Kidney (tissue), 14 donors: ENCODE results near the gene ABLIM1. TPM values are rescaled to one million over a fixed set of nuclear protein-coding genes. Genes with fewer than 3 reads are reported as not detected.

ENCODE experiments used
- DNase-seq, 5 donors: peaks; one replicate each; pipeline ENCODE4 v3.0.0-alpha.2; 2013 to 2020
- FAIRE-seq: peaks from 2 replicates; lab custom pipeline; 2012; peaks lifted over from hg19 to GRCh38; lab: Jason Lieb, UNC
- H3K27ac ChIP-seq, 2 donors: one replicate each; pipeline ENCODE4 v1.7.0; 2013; ENCODE audit warnings: low read depth in 2 of 2, low read length in 2 of 2, inconsistent platforms in 1 of 2
- H3K27me3 ChIP-seq: one replicate; pipeline ENCODE4 v1.7.1; 2013; ENCODE audit warnings: low read length, inconsistent platforms; ENCODE audit not compliant: control insufficient read depth, insufficient read depth
- H3K36me3 ChIP-seq, 3 donors: one replicate each; pipeline versions ENCODE4 v1.7.0 to v1.7.1; 2013; ENCODE audit warnings: low read length in 3 of 3, control low read depth in 1 of 3, inconsistent platforms in 1 of 3; ENCODE audit not compliant: insufficient read depth in 3 of 3, control insufficient read depth in 2 of 3
- H3K4me1 ChIP-seq, 3 donors: one replicate each; pipeline versions ENCODE4 v1.7.0 to v1.7.1; 2013; ENCODE audit warnings: low read length in 3 of 3, inconsistent platforms in 1 of 3, low read depth in 1 of 3; ENCODE audit not compliant: control insufficient read depth in 2 of 3, insufficient read depth in 2 of 3
- H3K4me3 ChIP-seq, 3 donors: one replicate each; pipeline versions ENCODE4 v1.7.0 to v1.8.1; 2013; ENCODE audit warnings: low read length in 3 of 3, control low read depth in 1 of 3, inconsistent platforms in 1 of 3
- H3K9ac ChIP-seq, 3 donors: one replicate each; pipeline versions ENCODE4 v1.7.0 to v1.7.1; 2013; ENCODE audit warnings: low read length in 3 of 3, control low read depth in 1 of 3, inconsistent platforms in 1 of 3
- H3K9me3 ChIP-seq, 3 donors: one replicate each; pipeline versions ENCODE4 v1.7.0 to v1.7.1; 2013; ENCODE audit warnings: low read length in 3 of 3, control low read depth in 1 of 3, inconsistent platforms in 1 of 3; ENCODE audit not compliant: control insufficient read depth in 2 of 3, insufficient read depth in 1 of 3
- intact Hi-C: fragments of 100-400 bp; cut with DNase I; formaldehyde crosslinking; loops from one replicate; pipeline ENCODE4 v1.11.1; 2022
- polyA plus RNA-seq: library from polyadenylated mRNA; stranded (reverse); fragments of 350-450 nt; fragmentation: Illumina TruSeq; extraction: RNeasy Lipid Tissue Mini Kit (QIAGEN cat#74804); gene quantifications from one replicate; pipeline ENCODE4 v1.2.3, GENCODE V29; 2014; ENCODE audit warnings: low read depth, low replicate concordance; ENCODE audit not compliant: insufficient read depth
- total RNA-seq: library from RNA; stranded (reverse); fragmentation: NEBNext Ultra II Directional; extraction: Animal tissue kit (Norgen Biotek cat#: 25700); gene quantifications from one replicate; pipeline ENCODE4 v1.2.1, GENCODE V29; 2021
- TF ChIP-seq, protein P1 (sequence below): IDR thresholded peaks from 3 replicates; pipeline ENCODE4 v1.5.1; 2012; ENCODE audit warnings: mild to moderate bottlenecking, moderate library complexity, borderline replicate concordance; ENCODE audit not compliant: insufficient read depth; ENCODE audit errors: extremely low read depth
- donor health status: control.
- donor health status: control.
- donor health status: control.
- donor health status: control.
- donor health status: control.
- donor health status: DM: yes; HTN: yes; CAD: no.
- donor health status: Normal renal cell carcinoma (clear cell type).

Gene ABLIM1
- total and polyA plus RNA-seq, 2 donors from 2014 or later, result 32.3 to 158 TPM

DNA sequence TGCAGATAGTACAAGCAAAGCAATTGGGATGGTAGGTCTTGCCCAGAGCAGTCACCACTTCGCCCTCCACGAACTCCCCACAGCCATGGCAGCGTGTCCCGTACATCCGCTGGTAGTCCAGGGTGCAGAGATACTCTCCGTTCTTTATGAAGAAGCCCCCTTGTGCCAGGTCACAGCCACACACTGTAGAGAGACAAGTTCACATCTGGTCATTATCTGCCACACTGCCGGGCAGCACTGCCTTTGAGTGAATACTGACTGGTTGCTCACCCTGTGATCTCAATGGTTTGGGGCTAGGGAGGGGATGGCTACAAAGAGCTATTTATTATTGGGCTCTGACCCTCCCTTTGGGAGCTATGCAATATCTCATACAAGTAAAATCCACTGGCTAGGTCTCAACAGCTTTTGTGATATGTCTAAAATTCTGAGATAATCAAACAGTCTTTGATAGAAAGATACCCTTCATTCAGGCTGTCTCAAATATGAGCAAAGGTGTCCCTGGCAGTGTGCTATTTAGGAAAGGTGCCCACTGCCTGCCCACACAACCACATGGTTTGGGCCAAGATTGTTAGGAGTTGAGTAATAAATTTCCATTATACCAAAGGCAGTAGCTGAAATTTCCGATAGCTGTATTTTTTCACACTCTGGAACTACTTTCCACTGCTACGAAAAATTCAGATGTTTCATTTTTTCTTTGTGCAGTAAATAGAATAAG is 82.5 kb downstream of the ABLIM1 start:
- H3K27ac ChIP-seq, result no peak overlapping the region
- no peak for FAIRE-seq
- no peak for DNase-seq
- no peaks in the 10 kb centered on the region for H3K27me3 ChIP-seq
- intact Hi-C loops, result no loop called here
- no peaks in the 10 kb centered on the region for H3K9me3 ChIP-seq
- no peak overlapping the region for H3K4me3 ChIP-seq
- H3K36me3 ChIP-seq, result peaks cover 0 to 4% (median 0%) of the 10 kb centered on the region in 3 donors
- H3K9ac ChIP-seq, result no peak overlapping the region
- peaks cover 0 to 13% (median 10%) of the 10 kb centered on the region in 3 donors for H3K4me1 ChIP-seq
- TF ChIP-seq, protein P1, sequence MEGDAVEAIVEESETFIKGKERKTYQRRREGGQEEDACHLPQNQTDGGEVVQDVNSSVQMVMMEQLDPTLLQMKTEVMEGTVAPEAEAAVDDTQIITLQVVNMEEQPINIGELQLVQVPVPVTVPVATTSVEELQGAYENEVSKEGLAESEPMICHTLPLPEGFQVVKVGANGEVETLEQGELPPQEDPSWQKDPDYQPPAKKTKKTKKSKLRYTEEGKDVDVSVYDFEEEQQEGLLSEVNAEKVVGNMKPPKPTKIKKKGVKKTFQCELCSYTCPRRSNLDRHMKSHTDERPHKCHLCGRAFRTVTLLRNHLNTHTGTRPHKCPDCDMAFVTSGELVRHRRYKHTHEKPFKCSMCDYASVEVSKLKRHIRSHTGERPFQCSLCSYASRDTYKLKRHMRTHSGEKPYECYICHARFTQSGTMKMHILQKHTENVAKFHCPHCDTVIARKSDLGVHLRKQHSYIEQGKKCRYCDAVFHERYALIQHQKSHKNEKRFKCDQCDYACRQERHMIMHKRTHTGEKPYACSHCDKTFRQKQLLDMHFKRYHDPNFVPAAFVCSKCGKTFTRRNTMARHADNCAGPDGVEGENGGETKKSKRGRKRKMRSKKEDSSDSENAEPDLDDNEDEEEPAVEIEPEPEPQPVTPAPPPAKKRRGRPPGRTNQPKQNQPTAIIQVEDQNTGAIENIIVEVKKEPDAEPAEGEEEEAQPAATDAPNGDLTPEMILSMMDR, result no peak

DNA sequence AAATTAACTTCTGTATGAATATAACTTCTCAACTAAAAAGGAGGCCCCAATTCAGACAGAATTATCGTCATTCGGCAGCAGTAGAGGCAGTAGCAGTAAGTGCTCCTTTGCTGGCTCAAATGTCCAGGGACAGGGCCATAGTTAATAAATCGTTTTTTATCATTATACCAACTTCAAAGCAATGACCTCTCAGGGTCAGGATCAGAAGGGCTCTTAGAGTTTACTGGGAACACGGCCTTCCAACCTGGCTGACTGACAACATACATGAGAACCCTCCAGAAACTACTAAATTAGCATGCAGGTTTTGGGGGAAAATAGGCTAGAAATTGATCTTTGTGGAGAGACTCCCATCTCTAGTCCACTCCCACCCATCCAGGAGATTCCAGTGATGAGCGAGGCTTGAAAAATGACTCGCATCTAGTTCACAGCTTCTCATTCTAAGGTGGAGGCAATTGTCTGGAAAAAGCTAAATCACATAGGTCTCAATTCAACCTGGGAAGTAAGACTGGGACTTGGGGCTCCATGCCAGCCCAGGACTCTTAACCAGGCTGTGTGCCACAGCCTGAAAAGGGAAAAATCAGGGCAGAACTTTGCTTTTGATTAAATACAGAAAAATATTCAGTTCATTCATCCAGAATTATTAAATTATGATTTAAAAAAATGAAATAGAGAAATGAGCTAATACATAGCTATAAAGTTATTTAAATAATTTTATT is 84.6 kb downstream of the ABLIM1 start:
- Histone ChIP-seq H3K9ac (no peak overlapping the region), H3K27me3 (no peaks in the 10 kb centered on the region), H3K27ac (no peak overlapping the region), H3K4me3 (no peak overlapping the region), H3K36me3 (peaks cover 0 to 4% (median 0%) of the 10 kb centered on the region in 3 donors), H3K4me1 (peaks cover 0 to 13% (median 10%) of the 10 kb centered on the region in 3 donors), H3K9me3 (no peaks in the 10 kb centered on the region)
- intact Hi-C loops, result no loop called here
- DNase-seq (peak in 1 of 5 donors; percentile 3), FAIRE-seq (no peak)
- TF ChIP-seq, protein P1, result no peak

DNA sequence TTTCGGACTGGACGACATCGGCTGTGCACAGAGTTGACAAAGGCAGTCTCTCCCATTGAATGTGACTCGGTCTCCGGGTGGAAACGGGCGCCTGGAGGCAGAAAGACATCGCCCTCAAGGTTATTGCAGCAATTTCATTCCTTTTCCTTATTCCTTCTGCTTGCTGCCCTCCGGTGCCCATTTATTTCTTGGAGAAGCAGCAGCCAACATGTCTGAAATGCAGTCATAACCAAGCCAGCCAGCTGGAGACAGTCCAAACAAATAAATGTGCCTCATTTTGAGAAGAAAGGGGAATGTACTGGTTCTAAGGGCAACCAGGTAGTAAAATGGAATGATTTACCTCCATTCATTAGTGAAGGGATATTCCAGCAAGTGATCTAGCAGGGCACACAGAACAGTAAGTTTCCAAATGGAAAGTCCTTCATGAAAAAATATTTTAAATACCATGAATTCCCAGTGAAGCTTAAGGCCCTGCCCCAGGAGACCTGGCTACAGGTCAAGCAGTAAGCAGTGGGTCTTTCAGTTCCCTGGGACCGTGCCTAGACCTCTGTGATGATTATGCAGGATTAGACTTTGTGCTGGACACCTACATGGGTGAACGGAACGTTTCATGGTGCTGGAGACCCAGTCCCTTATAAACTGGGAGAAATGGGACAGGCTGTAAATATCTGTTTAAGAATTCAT is 86.6 kb downstream of the ABLIM1 start:
- DNase-seq (peak in 2 of 5 donors; percentile 39 to 74), FAIRE-seq (peak; percentile 57)
- intact Hi-C loops, result no loop called here
- Histone ChIP-seq H3K36me3 (peaks cover 0 to 4% (median 0%) of the 10 kb centered on the region in 3 donors), H3K27ac (peak overlapping the region; percentile 63 to 71), H3K4me1 (peaks cover 0 to 8% (median 7%) of the 10 kb centered on the region in 3 donors), H3K27me3 (no peaks in the 10 kb centered on the region), H3K4me3 (no peak overlapping the region), H3K9ac (peak overlapping the region in 1 of 3 donors; percentile 14), H3K9me3 (no peaks in the 10 kb centered on the region)
- TF ChIP-seq, protein P1, result peak; percentile 15
